HG02870 (cell line): ENCODE measurements around the gene SF1.

Experiments used
- ATAC-seq: cut with Tn5 transposase; IDR thresholded peaks from one replicate; pipeline ENCODE4 v1.9.1; 2021; ENCODE audit warnings: mild to moderate bottlenecking, moderate library complexity; ENCODE audit not compliant: unreplicated experiment

Gene SF1

GRCh38 chr11:64801561-64802369, 23.4 kb upstream of the SF1 start:
- no peak for ATAC-seq

DNA sequence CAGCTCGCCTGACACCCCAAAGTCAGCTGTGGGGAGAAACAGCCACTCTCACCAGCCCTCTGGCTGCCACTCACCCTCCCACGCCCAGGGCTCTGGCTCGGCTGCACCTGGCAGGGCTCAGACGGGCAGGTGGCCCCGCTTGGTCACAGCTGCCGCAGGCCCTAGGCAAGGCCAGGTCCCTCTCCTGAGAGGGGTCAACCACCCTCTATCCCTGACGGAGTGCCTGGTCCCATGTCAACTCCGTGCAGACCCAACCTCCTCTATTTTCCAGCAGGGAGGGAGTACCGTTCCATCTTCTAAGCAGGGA, 22.8 kb upstream of the SF1 start:
- no peak for ATAC-seq

- ATAC-seq, result no peak
Observed at GRCh38 chr11:64800303-64801157, 22.2 kb upstream of the SF1 start.

DNA sequence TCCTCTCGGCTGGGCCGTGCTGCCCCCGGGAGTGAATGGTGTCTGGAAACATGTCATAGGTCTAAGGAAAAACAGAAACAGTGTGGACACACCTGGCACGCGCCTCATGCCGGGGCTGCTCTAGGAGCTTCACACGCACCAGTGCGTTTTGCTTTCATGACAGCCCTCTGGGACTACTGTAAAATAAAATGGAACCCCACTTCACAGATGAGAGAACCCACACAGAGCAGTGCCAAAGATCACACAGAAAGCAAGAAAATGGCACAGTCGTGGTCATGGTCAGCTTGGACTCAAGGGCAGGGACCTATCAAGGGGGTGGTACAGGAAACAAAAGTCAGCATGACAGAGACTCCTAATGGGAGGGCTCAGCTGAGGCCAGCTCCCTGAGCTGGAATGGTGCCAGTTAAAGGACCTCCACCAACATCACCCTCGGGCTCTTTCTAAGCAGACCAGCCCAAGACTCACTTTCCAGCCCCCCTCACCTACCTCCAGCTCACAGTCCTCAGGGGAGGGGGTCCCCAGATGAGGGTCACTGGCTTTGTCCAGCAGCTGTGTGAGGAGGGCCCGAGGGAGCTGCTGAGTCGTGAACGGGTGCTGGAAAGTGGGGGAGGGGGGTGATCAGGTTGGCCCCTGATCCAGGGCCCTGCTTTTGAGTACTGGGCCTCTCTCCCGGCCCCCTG, 21.4 kb upstream of the SF1 start:
- ATAC-seq, result no peak

GRCh38 chr11:64799256-64799622, 20.9 kb upstream of the SF1 start:
- ATAC-seq, result no peak

DNA sequence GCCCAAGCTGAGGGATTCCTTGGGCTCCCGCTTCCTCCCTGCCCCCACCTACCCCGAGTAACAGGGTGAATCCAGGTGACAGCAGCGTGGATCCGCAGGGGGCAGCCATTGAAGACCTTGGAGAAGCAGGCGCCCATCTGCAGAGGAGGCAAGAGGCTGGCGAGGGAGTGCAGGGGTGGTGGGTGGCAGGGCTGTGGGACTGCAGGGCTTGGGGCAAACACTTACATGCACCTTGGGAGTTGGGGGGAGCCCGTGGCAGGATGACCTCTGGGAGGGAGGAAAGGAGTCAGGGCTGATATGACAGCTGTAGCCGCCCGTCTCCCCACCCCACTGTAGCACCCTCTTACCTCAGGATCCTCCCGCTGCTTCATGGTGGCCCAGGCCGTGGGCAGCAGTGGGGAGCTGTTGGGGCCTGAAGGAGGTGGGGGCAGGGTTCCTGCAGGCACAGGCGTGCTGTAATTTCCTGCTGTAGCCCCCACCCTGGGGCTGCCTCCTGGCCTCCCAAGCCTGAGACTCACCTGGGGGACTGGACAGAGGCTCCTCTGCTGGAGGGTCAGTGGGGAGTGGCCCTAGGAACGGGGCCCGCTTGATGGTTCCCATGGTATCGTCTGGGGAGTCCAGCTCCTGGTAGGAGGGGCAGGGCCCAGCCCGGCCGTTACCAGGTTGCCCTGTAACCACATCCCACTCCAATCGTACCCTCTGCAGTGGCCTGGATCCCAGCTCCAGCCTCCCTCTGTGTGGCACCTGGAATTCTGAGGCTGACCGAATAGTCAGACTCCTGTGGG, 18.6 kb upstream of the SF1 start:
- no peak for ATAC-seq

DNA sequence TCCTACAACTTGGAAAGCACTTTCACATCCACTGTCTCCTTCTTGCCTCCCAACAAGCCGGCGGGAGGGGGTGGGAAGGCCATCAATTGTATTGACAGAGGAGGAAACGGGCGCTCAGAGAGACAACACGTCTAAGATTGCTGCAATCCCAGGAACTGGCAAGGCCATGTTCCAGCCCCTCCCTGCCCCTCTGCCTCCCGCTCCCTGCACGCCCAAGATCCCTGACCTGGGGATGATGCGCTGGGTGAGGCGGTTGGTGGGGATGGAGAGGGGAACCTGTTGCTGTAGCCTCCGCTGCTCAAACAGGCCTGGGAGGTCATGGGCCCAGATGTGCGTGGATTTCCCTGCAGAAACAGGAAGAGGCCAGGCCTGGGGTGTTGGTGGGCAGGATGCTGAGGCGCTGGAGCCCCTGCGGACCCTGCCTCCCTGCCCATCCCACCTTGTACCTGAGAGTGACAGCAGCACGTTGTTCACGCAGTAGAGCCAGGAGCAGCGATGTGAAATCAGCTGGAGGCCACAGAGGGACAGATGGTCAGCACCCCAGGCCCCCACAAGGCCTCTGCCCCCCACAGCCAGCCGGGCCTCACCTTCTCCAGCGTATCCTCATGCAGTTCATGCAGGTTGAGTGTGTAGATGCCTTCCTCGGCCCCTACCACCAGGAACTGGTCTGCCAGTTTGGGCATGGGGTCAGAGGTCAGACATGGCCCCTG, 17.9 kb upstream of the SF1 start:
- ATAC-seq, result no peak

DNA sequence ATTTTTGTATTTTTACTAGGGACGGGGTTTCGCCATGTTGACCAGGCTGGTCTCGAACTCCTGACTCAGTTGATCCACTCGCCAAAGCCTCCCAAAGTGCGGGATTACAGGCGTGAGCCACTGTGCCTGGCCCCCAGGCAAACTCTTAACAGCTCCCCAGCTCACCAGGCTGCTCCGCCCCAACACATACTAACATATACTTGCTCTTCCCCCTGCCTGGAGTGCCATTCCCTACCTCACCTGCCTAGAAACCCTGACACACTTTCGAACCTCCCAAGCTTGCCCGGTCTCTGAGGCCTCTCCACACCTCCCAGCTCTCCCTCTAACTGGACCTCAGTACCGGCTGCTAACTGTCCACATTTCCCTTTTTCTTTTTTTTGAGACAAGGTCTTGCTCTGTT, 16.2 kb upstream of the SF1 start:
- no peak for ATAC-seq

DNA sequence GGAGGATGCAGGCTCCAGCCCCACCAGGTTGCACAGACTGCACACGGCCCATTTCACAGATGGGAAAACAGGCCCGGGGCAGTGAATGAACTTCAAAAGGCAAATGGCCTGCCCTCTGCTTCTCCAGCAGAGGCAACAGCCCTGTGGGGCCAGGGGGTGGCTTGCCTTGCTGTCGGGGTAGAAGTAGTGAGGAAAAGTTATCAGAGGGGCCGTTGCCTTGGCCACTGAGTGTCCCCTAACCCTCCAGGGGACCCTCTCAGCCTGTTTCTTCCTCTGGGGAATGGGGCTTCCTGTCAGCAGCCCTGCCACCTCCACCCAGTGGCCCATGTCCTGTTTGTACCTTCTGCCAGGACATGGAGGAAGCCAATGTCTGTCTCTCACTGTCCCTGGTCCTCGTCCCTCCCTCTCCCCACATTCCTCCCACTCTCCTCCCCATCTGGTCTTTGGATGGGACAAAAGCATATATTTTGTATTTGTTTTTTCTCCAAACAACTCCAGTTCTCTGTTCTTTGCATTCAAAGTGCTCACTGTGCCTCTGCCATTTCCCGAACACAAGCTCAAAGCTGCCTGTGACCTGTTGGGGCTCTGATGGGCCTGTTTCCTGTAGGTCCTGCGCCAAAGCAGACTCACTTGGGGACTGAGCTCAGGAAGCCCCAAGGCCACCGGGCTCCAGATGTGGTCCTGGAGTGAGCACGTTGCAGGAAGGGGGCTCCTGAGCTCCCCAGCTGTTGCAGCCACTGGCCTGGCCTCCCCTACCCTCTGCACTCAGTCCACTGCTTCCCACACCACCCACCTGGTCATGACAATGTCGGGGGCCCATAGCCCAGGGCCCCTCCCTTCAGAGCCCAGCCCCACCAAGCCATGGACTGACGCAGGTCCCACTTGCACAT, 15.2 kb upstream of the SF1 start:
- ATAC-seq, result no peak

DNA sequence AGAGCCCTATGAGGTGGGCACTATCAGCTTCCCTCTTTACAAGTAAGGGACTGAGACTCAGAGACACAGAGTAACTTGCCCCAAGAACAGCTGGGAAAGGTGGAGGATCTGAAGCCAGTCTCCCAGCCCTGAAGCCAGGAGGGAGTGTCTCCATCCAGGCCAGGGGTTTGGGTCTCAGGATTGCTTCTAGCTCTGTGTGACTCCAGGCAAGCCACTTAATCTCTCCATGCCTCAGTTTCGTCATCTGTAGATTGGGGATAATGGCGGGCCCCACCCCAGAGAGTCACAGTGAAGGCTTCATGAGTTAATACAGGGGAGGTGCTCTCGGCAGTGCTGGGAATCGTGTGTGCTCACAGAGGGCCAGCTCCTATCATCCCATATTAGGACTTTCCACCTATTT, 14.1 kb upstream of the SF1 start:
- no peak for ATAC-seq

GRCh38 chr11:64791781-64792291, 13.5 kb upstream of the SF1 start:
- ATAC-seq, result no peak

GRCh38 chr11:64790205-64791095, 12.1 kb upstream of the SF1 start:
- no peak for ATAC-seq

GRCh38 chr11:64789331-64790204, 11.2 kb upstream of the SF1 start:
- no peak for ATAC-seq

DNA sequence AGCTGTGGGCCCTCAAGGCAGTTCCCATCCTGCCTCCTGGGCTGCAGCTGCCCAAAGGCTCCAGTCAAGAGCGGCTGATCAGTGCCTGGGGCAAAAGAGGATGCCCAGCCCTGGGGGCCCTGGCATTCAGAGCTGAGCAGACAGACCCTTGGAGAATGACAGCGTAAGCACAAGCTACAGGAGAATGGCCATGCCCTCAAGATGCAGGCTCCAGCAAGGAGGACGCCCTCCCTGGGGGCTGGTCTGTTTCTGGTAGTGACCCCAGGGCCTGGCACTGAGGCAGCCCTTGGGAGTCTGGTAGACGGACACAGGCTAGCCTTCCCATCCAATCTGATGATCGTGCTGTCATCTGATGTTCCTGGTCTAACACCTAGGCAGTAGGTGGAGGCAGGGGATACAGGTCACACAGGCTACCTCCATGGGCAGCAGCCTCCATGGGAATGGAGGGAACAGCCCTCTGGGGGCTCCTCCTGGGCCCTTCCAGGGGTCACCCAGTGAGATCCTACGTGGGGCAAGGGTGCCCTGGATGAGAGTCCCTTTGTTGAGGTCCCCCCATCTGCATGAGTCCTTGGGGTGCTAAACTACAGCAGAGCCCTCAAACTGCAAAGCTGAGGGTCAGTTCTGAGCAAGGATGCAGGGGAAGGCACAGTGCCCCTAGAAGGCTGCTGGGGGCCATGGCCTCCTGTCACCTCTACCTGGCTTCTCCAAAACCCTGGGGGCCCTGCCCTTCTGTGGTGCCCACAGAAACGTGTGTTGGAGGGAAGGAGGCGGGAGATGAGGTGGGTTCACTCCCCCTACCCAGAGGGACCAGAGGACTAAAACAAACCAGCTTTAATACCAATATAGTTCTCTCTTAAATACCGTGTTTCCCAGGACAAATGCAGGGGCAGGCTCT, 10.2 kb upstream of the SF1 start:
- ATAC-seq, result no peak

DNA sequence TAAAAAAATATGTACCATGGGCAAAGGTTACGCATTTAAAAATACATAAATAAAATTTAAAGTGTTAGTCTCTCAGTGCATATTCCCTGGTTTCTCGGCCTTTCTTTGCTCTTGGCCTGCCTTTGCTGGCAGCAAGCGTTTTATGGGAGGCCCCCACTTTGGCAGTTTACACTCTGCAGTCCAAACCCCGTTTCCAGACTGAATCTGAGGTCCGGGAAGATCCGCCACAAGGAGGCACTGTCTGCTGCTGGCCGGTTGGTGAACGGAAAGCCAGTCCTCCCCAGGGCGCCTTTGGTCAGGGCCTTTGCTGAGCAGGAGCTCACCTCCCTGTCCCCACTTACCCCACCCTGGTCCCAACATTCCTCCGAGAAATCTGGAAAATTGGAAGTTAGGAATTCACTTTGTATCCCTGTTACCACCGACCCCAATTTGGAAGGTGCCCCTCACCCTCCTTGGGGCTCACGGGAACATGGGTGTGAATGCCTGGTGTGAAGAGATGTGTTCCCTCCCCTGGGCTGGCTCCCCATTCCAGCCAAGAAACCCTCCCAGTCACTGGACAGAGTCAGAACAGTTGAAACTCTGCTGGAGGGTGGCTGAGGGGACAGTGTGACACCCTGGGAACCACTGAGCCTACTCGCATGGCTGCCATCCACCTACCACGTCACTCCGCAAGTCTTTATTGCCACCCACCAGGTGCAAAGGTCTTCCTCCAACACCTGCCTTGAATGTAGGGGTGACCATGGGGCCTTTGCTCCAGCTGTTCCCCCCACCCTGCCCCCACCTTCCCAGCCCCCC, 9.4 kb upstream of the SF1 start:
- ATAC-seq, result no peak

DNA sequence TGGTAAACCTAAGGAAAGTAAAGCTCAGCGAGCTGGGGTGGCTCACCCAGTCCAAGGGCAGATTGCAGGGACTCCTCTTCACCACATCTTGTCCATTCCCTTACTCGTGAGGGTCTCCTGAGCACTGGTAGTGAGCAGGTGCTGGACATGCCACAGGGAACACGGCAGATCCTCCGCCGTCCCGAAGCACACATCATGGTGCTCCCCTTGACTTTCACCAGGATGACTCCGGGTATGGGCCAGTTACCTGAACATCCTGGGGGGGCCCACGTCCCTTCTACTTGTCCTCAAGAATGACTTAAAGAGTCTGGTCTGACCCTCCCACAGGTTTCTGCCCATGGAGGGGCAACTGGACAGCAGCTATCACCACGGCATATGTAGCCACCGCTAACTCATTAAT, 8.0 kb upstream of the SF1 start:
- no peak for ATAC-seq
